Stimulated activated memory B cell treated with anti-CD40 and anti-IgM and Interleukin-4, amounts not matched to agents 10 μg/mL and 1 μg/mL and 100 μg/mL, for 72 hours (primary cell): ENCODE results near the gene ARHGEF38.

Source experiments
- ATAC-seq: fragments of 150-1000 bp; cut with Tn5 transposase; 2 replicates; pipeline ENCODE4 v1.10.0; 2021
- H3K27ac Mint-ChIP-seq: one replicate; pipeline ENCODE4 v1.8.0; 2022; ENCODE audit warnings: mild to moderate bottlenecking, mixed read lengths
- H3K27me3 Mint-ChIP-seq: one replicate; pipeline ENCODE4 v1.8.0; 2022; ENCODE audit warnings: mixed read lengths
- H3K36me3 Mint-ChIP-seq: one replicate; pipeline ENCODE4 v1.8.0; 2022; ENCODE audit warnings: mixed read lengths
- H3K4me1 Mint-ChIP-seq: one replicate; pipeline ENCODE4 v1.8.0; 2022; ENCODE audit warnings: mixed read lengths
- H3K4me3 Mint-ChIP-seq: one replicate; pipeline ENCODE4 v1.8.0; 2022; ENCODE audit warnings: mild to moderate bottlenecking, moderate library complexity, mixed read lengths
- H3K9me3 Mint-ChIP-seq: one replicate; pipeline ENCODE4 v1.8.0; 2022; ENCODE audit warnings: mixed read lengths

The ARHGEF38 gene, protein sequence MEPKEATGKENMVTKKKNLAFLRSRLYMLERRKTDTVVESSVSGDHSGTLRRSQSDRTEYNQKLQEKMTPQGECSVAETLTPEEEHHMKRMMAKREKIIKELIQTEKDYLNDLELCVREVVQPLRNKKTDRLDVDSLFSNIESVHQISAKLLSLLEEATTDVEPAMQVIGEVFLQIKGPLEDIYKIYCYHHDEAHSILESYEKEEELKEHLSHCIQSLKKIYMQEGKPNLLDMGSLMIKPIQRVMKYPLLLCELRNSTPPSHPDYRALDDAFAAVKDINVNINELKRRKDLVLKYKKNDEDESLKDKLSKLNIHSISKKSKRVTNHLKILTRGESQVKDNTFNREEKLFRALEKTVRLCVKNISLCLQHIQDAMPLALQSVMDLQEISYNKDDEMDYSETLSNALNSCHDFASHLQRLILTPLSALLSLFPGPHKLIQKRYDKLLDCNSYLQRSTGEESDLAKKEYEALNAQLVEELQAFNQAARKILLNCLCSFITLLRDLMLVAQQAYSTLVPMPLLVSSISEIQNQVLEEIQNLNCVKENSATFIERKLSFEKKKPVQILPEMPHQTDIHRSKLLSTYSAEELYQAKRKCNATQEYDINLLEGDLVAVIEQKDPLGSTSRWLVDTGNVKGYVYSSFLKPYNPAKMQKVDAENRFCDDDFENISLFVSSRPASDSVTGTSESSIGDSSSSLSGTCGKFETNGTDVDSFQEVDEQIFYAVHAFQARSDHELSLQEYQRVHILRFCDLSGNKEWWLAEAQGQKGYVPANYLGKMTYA

DNA sequence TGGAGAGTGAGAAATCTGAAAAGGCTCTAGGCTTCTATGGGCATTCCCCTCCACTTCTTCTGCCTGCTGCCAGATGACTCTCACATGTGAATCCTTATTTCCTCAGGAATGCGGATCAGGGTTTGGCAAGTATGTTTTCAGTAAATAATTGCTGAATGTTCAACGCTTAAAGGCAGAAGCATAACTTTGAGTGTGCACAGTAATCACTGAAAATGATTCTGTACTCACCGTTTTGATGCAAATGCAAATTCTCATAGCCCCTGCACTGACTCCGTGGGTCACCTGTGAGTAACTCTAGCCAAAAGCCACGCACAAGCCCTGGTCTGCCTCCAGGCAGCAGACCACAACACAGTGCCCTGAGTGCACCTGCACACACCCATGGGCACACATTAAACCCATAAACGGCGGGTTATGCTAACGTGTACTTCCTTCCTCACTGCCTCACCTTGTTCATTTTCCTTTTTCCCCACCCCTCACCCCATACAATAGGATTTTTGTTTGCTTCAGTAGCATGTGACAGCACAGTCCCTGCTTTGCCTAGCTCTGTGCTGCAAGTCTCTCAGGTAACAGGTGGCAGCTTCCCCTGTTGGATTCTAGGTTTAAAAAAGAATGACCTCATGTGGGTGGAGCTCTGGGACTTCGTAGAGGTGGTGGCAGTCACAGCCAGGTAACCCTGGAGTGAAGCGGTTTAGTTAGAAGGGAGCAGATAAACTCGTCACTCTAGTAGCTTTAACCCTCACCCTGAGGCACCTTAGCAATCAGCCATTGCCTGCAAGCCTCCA, at the start of gene ARHGEF38:
ARHGEF38 (plus strand) TSS at position 656 of the 782 bp plus-strand sequence. CDS start 146 bp downstream, outside the sequence.
- Mint-ChIP-seq H3K9me3 (no peaks in the 10 kb centered on the region), H3K27me3 (no peaks in the 10 kb centered on the region), H3K4me3 (no peak within 1 kb of the TSS), H3K4me1 (peaks cover 8% of the 10 kb centered on the region), H3K36me3 (no peaks in the 10 kb centered on the region), H3K27ac (no peak within 1 kb of the TSS)
- ATAC-seq = peak; percentile 8

DNA sequence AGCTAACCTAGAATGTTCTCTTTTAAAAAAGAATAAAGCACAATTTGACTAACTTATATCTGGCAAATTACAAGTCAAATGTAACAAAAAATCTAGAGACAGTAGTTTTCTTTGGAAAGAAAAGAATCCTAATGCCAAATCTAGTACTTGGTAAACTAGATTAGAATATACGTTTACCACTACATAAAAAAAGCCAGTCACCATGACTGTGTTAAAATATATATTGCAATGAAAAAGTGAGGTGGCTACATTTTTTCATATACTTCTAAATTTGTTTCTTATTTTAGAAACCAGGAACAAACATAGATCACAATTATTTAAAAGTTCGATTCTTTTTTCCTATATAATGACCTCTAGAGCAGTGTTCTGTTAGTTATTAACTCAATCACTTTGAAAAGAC, 48.9 kb upstream of the ARHGEF38 start:
- no peak for ATAC-seq
- H3K9me3 Mint-ChIP-seq = no peaks in the 10 kb centered on the region
- no peaks in the 10 kb centered on the region for H3K4me1 Mint-ChIP-seq
- H3K27me3 Mint-ChIP-seq = peaks cover 7% of the 10 kb centered on the region
- no peaks in the 10 kb centered on the region for H3K36me3 Mint-ChIP-seq
- H3K4me3 Mint-ChIP-seq = no peak overlapping the region
- H3K27ac Mint-ChIP-seq = no peak overlapping the region

DNA sequence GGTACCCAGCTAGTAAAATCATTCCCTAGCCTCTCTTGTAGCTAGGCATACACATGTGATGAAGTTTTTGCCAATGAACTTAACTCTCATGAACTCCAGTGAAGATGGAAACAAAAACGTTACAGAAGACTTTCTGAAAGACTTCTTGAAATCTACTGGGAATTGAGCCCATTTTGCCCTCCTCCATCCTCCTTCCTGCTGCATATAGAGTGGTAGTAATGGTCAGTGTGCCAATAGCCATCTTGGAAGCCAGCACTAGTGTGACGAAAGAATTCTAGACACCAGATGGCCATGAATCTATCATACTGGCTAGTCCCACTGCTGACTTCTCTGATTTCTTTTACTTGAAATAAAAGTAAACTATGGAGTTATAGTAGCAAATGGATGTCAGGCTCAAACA, 47.7 kb upstream of the ARHGEF38 start:
- no peaks in the 10 kb centered on the region for H3K36me3 Mint-ChIP-seq
- H3K4me1 Mint-ChIP-seq = peaks cover 9% of the 10 kb centered on the region
- no peaks in the 10 kb centered on the region for H3K9me3 Mint-ChIP-seq
- peaks cover 7% of the 10 kb centered on the region for H3K27me3 Mint-ChIP-seq
- H3K4me3 Mint-ChIP-seq = no peak overlapping the region
- H3K27ac Mint-ChIP-seq = no peak overlapping the region
- ATAC-seq = no peak

DNA sequence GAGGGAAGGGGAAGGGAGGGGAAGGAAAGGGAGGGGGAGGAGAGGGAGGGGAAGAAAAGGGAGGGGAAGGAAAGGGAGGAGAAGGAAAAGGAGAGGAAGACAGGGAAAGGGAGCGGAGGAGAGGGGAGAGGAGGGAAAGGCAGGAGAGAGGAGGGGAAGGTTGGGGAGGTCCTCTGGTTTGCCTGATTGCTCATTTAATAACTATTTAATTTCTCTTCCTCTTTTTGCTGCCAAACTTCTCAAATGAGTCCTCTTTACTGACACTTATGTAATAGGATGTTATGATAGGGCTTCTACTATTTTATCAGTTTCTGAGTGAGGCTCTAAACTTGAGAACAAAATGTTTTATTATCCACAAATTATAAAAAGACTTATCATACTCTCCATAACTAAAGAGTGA, 43.1 kb upstream of the ARHGEF38 start:
- peak; percentile 88 for ATAC-seq
- H3K27me3 Mint-ChIP-seq = peaks cover 6% of the 10 kb centered on the region
- no peaks in the 10 kb centered on the region for H3K36me3 Mint-ChIP-seq
- peaks cover 9% of the 10 kb centered on the region for H3K9me3 Mint-ChIP-seq
- H3K4me1 Mint-ChIP-seq = peaks cover 9% of the 10 kb centered on the region
- no peak overlapping the region for H3K27ac Mint-ChIP-seq
- H3K4me3 Mint-ChIP-seq = no peak overlapping the region

DNA sequence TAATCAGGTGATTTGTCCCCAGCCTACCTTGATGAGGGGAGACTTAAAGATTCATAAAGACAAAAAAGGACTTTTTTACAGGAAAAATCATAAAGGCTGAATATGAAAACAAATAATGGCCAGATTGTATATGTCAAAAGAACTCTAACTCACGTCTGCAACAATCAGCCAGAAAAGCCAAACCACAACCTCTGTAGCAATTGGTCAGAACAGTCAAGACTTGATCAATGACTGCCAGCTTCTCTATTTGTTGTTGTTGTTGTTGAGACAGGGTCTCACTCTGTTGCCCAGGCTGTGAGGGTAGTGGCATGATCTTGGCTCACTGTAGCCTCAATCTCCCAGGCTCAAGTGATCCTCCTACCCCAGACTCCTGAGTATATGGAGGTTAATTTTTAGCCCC, 42.7 kb upstream of the ARHGEF38 start:
- ATAC-seq = no peak
- no peaks in the 10 kb centered on the region for H3K36me3 Mint-ChIP-seq
- no peak overlapping the region for H3K27ac Mint-ChIP-seq
- peaks cover 9% of the 10 kb centered on the region for H3K27me3 Mint-ChIP-seq
- H3K4me1 Mint-ChIP-seq = peaks cover 9% of the 10 kb centered on the region
- no peak overlapping the region for H3K4me3 Mint-ChIP-seq
- peaks cover 9% of the 10 kb centered on the region for H3K9me3 Mint-ChIP-seq

DNA sequence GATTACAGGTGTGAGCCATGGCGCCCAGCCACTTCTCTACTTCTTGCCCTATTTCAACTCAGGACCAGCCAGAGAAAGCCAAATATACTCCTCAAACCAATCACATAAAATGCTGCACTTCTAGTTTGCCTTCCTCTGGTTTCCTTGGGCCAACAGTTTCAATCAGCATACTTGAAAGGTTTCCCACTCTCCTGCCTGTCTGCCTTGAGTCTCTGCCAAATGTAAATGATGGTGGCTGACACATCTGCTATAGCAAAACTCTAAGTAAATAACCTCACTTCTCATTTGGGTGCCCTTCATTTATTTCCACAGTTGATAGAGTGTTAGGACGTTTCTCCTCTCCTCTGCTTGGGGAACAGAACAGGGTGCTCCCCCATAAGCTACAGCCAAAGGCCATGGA, 42.2 kb upstream of the ARHGEF38 start:
- peaks cover 9% of the 10 kb centered on the region for H3K27me3 Mint-ChIP-seq
- H3K27ac Mint-ChIP-seq = no peak overlapping the region
- peaks cover 9% of the 10 kb centered on the region for H3K9me3 Mint-ChIP-seq
- no peak for ATAC-seq
- no peak overlapping the region for H3K4me3 Mint-ChIP-seq
- H3K36me3 Mint-ChIP-seq = no peaks in the 10 kb centered on the region
- peaks cover 9% of the 10 kb centered on the region for H3K4me1 Mint-ChIP-seq

DNA sequence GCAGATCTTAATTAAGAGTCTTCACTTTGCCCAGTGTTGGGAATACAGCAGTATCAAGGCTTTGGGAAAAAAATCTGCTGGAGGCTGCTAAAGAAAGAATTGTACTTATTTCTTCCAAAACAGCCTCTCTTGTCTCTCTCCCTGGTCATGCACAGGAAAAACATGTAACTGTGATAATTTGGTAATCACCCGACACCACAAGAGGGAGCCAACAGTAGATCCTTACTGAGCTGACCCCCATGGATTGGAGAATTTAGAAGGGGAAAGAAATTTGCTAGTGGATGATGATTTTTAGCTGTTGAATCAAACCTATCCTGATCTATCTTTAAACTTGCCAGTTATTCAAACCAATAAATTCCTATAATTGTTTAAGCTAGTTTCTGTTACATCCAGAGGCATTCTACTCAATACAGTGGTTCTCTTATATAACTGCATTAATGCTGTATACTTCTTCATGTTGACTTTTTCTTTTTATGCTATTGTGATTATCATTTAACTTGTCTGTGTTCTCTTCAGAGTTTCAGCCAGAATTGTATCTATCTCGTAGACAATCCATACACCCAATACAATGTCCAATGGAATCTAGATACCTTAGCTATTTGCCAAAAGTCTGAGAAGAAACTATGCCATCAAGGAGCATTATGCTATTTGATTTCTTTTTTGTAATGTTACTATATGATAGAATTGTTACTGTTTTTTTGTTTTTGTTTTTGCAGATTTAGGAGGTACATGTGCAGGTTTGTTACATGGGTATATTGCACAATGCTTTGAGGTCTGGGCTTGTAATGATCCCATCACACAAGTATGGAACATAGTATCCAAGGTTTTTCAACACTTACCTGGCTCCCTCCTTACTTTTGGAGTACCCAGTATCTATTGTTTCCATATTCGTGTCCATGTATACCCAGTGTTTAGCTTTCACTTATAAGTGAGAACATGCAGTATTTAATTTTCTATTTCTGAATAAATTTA, 31.3 kb upstream of the ARHGEF38 start:
- H3K4me1 Mint-ChIP-seq = no peaks in the 10 kb centered on the region
- peak; percentile 63 for ATAC-seq
- no peak overlapping the region for H3K4me3 Mint-ChIP-seq
- H3K9me3 Mint-ChIP-seq = no peaks in the 10 kb centered on the region
- H3K27ac Mint-ChIP-seq = no peak overlapping the region
- no peaks in the 10 kb centered on the region for H3K36me3 Mint-ChIP-seq
- peaks cover 11% of the 10 kb centered on the region for H3K27me3 Mint-ChIP-seq

DNA sequence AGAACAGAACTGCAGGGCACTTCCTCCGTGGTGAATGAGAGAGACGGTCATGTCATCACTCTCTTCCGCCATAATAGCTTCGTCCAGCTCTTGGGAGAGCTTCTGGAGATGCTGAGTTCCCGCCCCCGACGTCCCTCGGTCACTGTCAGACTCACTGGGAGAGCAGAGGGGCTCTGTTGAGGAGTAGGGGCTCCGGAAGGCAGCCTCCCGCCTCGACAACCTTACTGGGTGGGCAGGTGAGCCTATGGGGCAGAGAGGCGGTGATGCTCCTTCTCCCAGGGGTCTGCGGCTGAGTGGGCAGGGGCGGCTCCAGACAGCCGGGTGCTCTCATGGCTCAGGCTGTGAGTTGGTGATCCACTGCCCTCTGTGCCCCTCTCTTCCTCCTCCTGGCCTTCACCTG, 25.8 kb upstream of the ARHGEF38 start:
- H3K9me3 Mint-ChIP-seq = no peaks in the 10 kb centered on the region
- peaks cover 56% of the 10 kb centered on the region for H3K27me3 Mint-ChIP-seq
- H3K4me1 Mint-ChIP-seq = no peaks in the 10 kb centered on the region
- H3K36me3 Mint-ChIP-seq = no peaks in the 10 kb centered on the region
- no peak overlapping the region for H3K27ac Mint-ChIP-seq
- no peak overlapping the region for H3K4me3 Mint-ChIP-seq
- no peak for ATAC-seq

DNA sequence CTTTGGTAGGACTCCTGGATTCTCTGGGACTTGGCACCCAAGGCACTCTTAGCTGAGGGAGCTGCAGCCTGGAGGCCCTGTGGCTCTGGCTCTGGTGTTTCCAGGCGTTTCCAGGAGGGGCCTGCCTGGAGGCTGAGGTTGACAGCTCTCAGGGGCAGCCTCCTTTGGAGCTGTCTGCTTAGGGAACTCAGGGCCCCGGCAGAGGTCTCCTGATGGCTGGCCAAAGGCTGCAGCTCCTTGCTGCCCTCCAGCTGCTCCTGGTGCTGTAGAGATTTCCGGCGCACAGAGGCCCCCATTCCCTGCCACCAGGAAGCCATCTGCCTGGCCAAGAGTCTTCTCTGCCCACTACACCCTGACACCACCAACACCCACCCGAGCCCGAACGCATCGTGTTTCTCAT, 25.3 kb upstream of the ARHGEF38 start:
- Mint-ChIP-seq H3K4me1 (no peaks in the 10 kb centered on the region), H3K27me3 (peaks cover 56% of the 10 kb centered on the region), H3K36me3 (no peaks in the 10 kb centered on the region), H3K27ac (no peak overlapping the region), H3K9me3 (no peaks in the 10 kb centered on the region), H3K4me3 (no peak overlapping the region)
- ATAC-seq = no peak

DNA sequence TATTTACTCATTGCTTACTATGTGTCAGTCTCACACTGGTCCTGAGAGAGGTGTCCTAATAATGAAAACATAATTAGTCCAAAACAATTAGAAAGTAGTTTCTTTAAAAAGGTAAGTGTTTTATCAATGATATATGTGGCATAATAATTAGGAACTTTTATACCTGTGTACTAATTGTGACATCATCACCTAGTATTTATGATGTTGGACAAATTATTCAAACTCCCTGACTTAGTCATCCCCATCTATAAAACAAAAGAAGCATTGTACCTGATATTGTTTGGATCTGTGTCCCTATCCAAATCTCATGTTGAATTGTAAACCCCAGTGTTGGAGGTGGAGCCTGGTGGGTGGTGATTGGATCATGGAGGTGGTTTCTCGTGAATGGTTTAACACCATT, 15.8 kb upstream of the ARHGEF38 start:
- no peak for ATAC-seq
- Mint-ChIP-seq H3K4me1 (no peaks in the 10 kb centered on the region), H3K27ac (no peak overlapping the region), H3K27me3 (peaks cover 5% of the 10 kb centered on the region), H3K36me3 (no peaks in the 10 kb centered on the region), H3K4me3 (no peak overlapping the region), H3K9me3 (no peaks in the 10 kb centered on the region)

DNA sequence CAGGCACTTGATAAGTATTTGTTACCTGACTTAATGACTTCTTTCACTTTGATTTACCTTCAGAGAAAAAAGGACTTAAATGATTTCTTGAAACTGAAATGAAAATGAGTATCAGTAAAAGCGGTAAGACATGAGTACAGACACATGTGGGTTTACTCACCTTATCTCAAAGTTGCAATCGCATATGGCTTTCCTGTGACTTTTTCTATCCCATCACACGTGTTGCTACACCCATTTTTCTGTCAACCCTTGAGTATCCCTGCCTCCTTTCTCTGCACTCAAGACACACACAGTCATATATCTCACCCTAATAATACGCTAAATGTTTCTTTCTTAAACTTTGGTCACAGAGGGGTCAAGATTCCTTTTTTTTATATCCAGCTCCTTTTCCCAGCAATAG, 11.0 kb upstream of the ARHGEF38 start:
- H3K9me3 Mint-ChIP-seq = no peaks in the 10 kb centered on the region
- H3K27me3 Mint-ChIP-seq = peaks cover 12% of the 10 kb centered on the region
- H3K27ac Mint-ChIP-seq = no peak overlapping the region
- no peak for ATAC-seq
- no peak overlapping the region for H3K4me3 Mint-ChIP-seq
- H3K4me1 Mint-ChIP-seq = no peaks in the 10 kb centered on the region
- H3K36me3 Mint-ChIP-seq = no peaks in the 10 kb centered on the region

DNA sequence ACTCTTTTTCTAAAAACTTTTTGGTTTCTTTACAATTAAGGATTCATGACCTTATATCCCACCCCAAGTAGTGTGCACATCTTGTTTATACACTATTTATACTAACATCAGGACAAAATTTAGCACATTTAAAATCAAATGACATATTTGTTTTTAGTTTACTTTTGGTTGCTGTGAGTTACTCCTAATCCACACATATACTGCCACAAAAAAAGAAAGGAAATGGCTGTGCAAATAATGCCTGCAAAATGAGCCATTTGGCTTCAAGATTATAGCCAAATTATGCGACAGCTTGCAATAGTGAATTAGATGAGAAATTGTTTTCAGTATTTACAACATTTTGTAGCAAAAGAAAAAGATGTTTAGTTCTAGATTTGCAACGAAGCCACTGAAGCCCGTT, 10.4 kb upstream of the ARHGEF38 start:
- H3K36me3 Mint-ChIP-seq = no peaks in the 10 kb centered on the region
- no peak for ATAC-seq
- no peaks in the 10 kb centered on the region for H3K9me3 Mint-ChIP-seq
- H3K27me3 Mint-ChIP-seq = peaks cover 12% of the 10 kb centered on the region
- no peaks in the 10 kb centered on the region for H3K4me1 Mint-ChIP-seq
- no peak overlapping the region for H3K4me3 Mint-ChIP-seq
- H3K27ac Mint-ChIP-seq = no peak overlapping the region

DNA sequence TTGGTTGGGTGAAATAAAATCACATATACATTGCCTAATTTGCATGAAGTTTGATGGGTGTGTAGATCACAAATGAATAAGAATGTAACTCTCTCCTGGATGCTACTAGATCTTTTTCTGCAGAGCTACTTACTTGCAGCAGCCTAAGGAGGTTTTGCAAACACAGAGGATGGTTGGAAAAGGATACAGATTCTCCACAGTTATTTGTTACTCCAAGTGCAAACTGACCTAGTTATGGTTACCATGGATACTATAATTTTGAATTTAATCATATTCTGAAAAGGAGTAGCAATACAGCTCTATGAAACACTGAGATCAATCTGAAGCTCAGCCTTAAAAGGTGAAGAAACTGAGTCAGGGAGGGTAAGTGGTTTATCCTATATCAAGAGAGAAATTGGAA, 9.1 kb upstream of the ARHGEF38 start:
- no peaks in the 10 kb centered on the region for H3K4me1 Mint-ChIP-seq
- no peaks in the 10 kb centered on the region for H3K9me3 Mint-ChIP-seq
- H3K27ac Mint-ChIP-seq = no peak overlapping the region
- H3K36me3 Mint-ChIP-seq = no peaks in the 10 kb centered on the region
- H3K4me3 Mint-ChIP-seq = no peak overlapping the region
- ATAC-seq = no peak
- H3K27me3 Mint-ChIP-seq = peaks cover 12% of the 10 kb centered on the region

DNA sequence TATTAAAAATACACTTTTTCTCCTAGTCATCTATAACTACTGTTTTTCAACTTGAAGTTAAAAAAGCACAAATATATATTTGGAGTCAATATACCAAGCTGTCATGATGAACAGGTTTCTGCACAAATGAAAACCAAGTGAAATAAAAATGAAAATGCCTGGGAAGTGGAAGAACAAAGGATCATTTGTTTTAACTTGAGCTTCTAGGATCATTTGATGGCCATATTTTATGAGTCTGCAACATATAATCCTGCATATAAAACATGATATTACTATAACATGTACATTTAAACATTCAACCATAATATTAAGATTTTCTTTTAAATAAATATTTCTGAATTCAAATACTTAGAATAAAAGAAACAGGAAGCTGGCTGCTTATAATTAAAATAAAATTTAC, 8.5 kb upstream of the ARHGEF38 start:
- Mint-ChIP-seq H3K27me3 (peaks cover 12% of the 10 kb centered on the region), H3K9me3 (no peaks in the 10 kb centered on the region), H3K36me3 (no peaks in the 10 kb centered on the region), H3K4me1 (no peaks in the 10 kb centered on the region), H3K4me3 (no peak overlapping the region), H3K27ac (no peak overlapping the region)
- ATAC-seq = no peak
